Endothelial cell of umbilical vein (primary cell): ENCODE data around the gene PRDX1. TPM values are rescaled to one million over a fixed set of nuclear protein-coding genes. Genes with fewer than 3 reads are reported as not detected.

Source experiments
- BruUV-seq: library from RNA; stranded (reverse); fragments of 400-500 nt; replicated peaks from 2 replicates; lab custom pipeline; 2021; lab: Mats Ljungman, UMichigan
- CTCF ChIA-PET: fragments of 300-600, 350-600 bp; sonication (Branson Sonifier 250); formaldehyde crosslinking; loops from one replicate; lab custom pipeline; 2021; ENCODE audit warnings: antibody characterized with exemption, inconsistent platforms; lab: Charles Lee
- POLR2A ChIA-PET: fragments of 300-600, 350-600 bp; sonication (Branson Sonifier 250); formaldehyde crosslinking; loops from one replicate; lab custom pipeline; 2021; ENCODE audit warnings: antibody characterized with exemption, inconsistent platforms; lab: Charles Lee
- DNase-seq: peaks from one replicate; pipeline ENCODE4 v3.0.0-alpha.2; 2011; ENCODE audit warnings: low read depth, low spot score
- FAIRE-seq: peaks from 2 replicates; lab custom pipeline; 2011; peaks lifted over from hg19 to GRCh38; lab: Jason Lieb, UNC
- H2AFZ ChIP-seq: 2 replicates; pipeline ENCODE4 v1.6.0; 2012; ENCODE audit warnings: low read depth, low read length, control low read depth, inconsistent platforms
- H3K27ac ChIP-seq: 2 replicates; pipeline ENCODE4 v1.5.1; 2011; ENCODE audit warnings: low read depth, mild to moderate bottlenecking, control low read depth, low read length, moderate library complexity; ENCODE audit not compliant: insufficient read depth
- H3K27me3 ChIP-seq, 2 experiments: 2 replicates each; pipeline versions ENCODE4 v1.6.0 to v1.6.1; 2011; ENCODE audit warnings: low read length in 2 of 2, mixed read lengths in 1 of 2; ENCODE audit not compliant: control insufficient read depth in 2 of 2, insufficient read depth in 2 of 2
- H3K36me3 ChIP-seq, 2 experiments: 2 replicates in 1 of 2; 3 replicates in 1 of 2; pipeline ENCODE4 v1.5.1; 2011; ENCODE audit warnings: low read length in 2 of 2, mild to moderate bottlenecking in 1 of 2, moderate library complexity in 1 of 2; ENCODE audit not compliant: control insufficient read depth in 2 of 2, insufficient read depth in 2 of 2; ENCODE audit errors: extremely low read depth in 1 of 2
- H3K4me1 ChIP-seq: 3 replicates; pipeline ENCODE4 v1.5.1; 2011; ENCODE audit warnings: mild to moderate bottlenecking, low read length; ENCODE audit not compliant: control insufficient read depth, insufficient read depth; ENCODE audit errors: extremely low read depth
- H3K4me2 ChIP-seq: 2 replicates; pipeline ENCODE4 v1.6.1; 2011; ENCODE audit warnings: low read length, control low read depth, mixed read lengths; ENCODE audit not compliant: insufficient read depth
- H3K4me3 ChIP-seq, 3 experiments: fragments of 200-600 bp in 1 of 3; sonication (generic), shearing (Covaris generic) in 1 of 3; replicated peaks in 1 of 3; 2 replicates each; pipeline ENCODE4 v1.5.1; 2011 to 2016; ENCODE audit warnings: control low read depth in 3 of 3, low read length in 3 of 3, mild to moderate bottlenecking in 2 of 3, inconsistent platforms in 1 of 3, low read depth in 1 of 3, moderate library complexity in 1 of 3; ENCODE audit not compliant: insufficient read depth in 1 of 3
- H3K79me2 ChIP-seq: 2 replicates; pipeline ENCODE4 v1.6.0; 2012; ENCODE audit warnings: low read length, inconsistent platforms; ENCODE audit not compliant: control insufficient read depth, insufficient read depth
- H3K9ac ChIP-seq: replicated peaks from 2 replicates; pipeline ENCODE3; 2011; ENCODE audit warnings: low read length, control low read depth; ENCODE audit not compliant: insufficient read depth; ENCODE audit errors: extremely low read depth
- H3K9me1 ChIP-seq: replicated peaks from 3 replicates; pipeline ENCODE4 v1.6.0; 2011; ENCODE audit warnings: mild to moderate bottlenecking, low read length; ENCODE audit not compliant: control insufficient read depth, insufficient read depth; ENCODE audit errors: extremely low read depth
- H3K9me3 ChIP-seq: replicated peaks from 2 replicates; pipeline ENCODE4 v1.5.1; 2012; ENCODE audit warnings: low read length, inconsistent platforms; ENCODE audit not compliant: control insufficient read depth, insufficient read depth
- H4K20me1 ChIP-seq: replicated peaks from 2 replicates; pipeline ENCODE3; 2011; ENCODE audit warnings: mild to moderate bottlenecking, low read length; ENCODE audit not compliant: control insufficient read depth, insufficient read depth; ENCODE audit errors: extremely low read depth
- EZH2 ChIP-seq: IDR thresholded peaks from 2 replicates; pipeline ENCODE4 v1.6.1; 2012; ENCODE audit warnings: borderline replicate concordance, low read depth, mild to moderate bottlenecking, moderate library complexity, low read length, inconsistent platforms; ENCODE audit not compliant: severe bottlenecking
- FOS ChIP-seq: IDR thresholded peaks from 2 replicates; pipeline ENCODE4 v1.6.1; 2011; ENCODE audit warnings: mild to moderate bottlenecking, low read length, moderate library complexity, borderline replicate concordance; ENCODE audit not compliant: insufficient read depth
- GATA2 ChIP-seq: IDR thresholded peaks from 2 replicates; pipeline ENCODE4 v1.7.0; 2011; ENCODE audit warnings: low read depth, mild to moderate bottlenecking, moderate library complexity, mixed read lengths, low read length; ENCODE audit not compliant: insufficient read length, insufficient read depth
- JUN ChIP-seq: IDR thresholded peaks from 2 replicates; pipeline ENCODE4 v1.6.1; 2011; ENCODE audit warnings: borderline replicate concordance, low read depth; ENCODE audit not compliant: insufficient read length, insufficient read depth
- MYC ChIP-seq: IDR thresholded peaks from one replicate; pipeline ENCODE4 v1.6.1; 2011; ENCODE audit warnings: mild to moderate bottlenecking, low read depth, low read length
- POLR2A ChIP-seq: IDR thresholded peaks from 2 replicates; pipeline ENCODE4 v1.6.1; 2012; ENCODE audit warnings: low read depth, mild to moderate bottlenecking, control low read depth, low read length
- POLR2AphosphoS5 ChIP-seq: IDR thresholded peaks from 2 replicates; pipeline ENCODE4 v1.6.1; 2012; ENCODE audit warnings: low read depth, mild to moderate bottlenecking, control low read depth, low read length, moderate library complexity; ENCODE audit not compliant: insufficient read depth
- dilution Hi-C: fragments of 300-500 bp; cut with MboI; formaldehyde crosslinking; loops from one replicate; pipeline ENCODE4 v1.15.0; 2019; ENCODE audit warnings: low sequenced_read_pairs; ENCODE audit not compliant: extremely low pct_ligation_motif_present
- intact Hi-C: fragments of 100-400 bp; cut with micrococcal nuclease; formaldehyde crosslinking; loops from one replicate; pipeline ENCODE4 v1.10.0; 2022
- polyA plus RNA-seq, 4 experiments: library from polyadenylated mRNA; depleted of rRNA in 3 of 4; stranded (reverse) in 3 of 4; unstranded in 1 of 4; fragments of >200 nt; gene quantifications; 2 replicates each; pipeline versions ENCODE4 v1.2.1 to v1.2.3, GENCODE V29; 2011 to 2012; ENCODE audit warnings: missing spikeins in 1 of 4
- total RNA-seq: library from RNA; stranded (reverse); gene quantifications from 2 replicates; pipeline ENCODE4 v1.2.3, GENCODE V29; 2021
- TF ChIP-seq, protein P1 (sequence below): IDR thresholded peaks from 2 replicates; pipeline ENCODE4 v1.6.1; 2011; ENCODE audit not compliant: insufficient read depth, insufficient read length
- TF ChIP-seq, protein P2 (sequence below), 2 donors: IDR thresholded peaks; 1 replicate in 1 of 2; 2 replicates in 1 of 2; pipeline ENCODE4 v1.5.1; 2011; ENCODE audit warnings: low read length in 2 of 2, mild to moderate bottlenecking in 2 of 2, moderate library complexity in 2 of 2, control low read depth in 1 of 2, inconsistent platforms in 1 of 2, low read depth in 1 of 2; ENCODE audit not compliant: insufficient read depth in 1 of 2; ENCODE audit errors: extremely low read depth in 1 of 2

The PRDX1 gene
- total and polyA plus RNA-seq, 2 donors (not counting 3 experiments of a cell fraction or from before 2014, with no cell fraction given), result 622 to 685 TPM

DNA sequence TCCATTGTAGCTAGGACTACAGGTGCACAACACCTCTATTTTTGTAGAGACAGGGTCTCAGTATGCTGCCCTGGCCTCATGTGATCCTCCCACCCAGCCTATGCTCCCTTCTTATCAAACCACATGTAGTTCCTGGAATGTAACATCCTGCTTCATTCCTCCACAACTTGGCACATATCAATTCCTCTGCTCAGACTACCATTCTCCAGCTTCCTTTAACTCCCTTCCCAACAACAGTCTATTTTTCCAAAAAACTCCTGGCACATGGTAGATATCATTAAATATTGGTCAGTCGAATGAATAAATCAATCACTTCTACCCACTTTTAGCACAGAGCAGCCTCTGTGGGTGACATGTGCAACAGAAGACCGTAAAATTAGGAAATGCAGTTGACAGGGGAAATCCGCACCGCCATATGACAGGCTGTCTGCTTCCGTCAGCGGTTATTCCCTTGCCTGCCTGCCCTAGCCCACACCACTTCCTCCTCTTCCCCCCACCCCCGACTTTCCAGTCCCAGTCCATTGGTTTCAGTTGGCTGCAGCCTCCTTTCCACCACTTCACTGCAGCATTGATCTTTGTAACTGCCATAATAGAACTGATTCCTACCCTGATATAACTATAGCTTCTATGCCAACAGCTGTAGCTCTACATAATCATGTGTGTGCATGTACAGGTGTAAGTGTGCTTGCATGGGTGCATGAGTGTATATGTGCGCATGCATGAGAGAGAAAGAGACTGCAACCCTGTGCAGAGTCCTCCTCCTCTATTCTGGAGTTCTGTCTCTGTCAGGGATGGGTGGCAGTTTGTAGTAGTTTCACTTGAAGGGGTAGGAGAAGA is 22.1 kb upstream of the PRDX1 start:
- DNase-seq (peak; percentile 89), FAIRE-seq (peak; percentile 95)
- Histone ChIP-seq H3K9ac (no peak overlapping the region), H3K9me3 (no peaks in the 10 kb centered on the region), H2AFZ (peak overlapping the region; percentile 36), H3K36me3 (no peaks in the 10 kb centered on the region), H3K79me2 (no peaks in the 10 kb centered on the region), H3K4me3 (no peak overlapping the region), H3K27ac (peak overlapping the region; percentile 42), H3K9me1 (no peaks in the 10 kb centered on the region), H4K20me1 (no peaks in the 10 kb centered on the region), H3K27me3 (no peaks in the 10 kb centered on the region), H3K4me2 (peak overlapping the region; percentile 66), H3K4me1 (peaks cover 27% of the 10 kb centered on the region)
- CTCF ChIA-PET, result interaction anchor here (1.0 to 3.2 kb wide), 7 partner anchors 10 to 37 kb away, joined by 3 to 12 read pairs (median 4); partner anchors contain the start of gene PRDX1
- dilution Hi-C loops, result no loop called here
- intact Hi-C loops, result loop anchor here (1.0 kb wide), 1 partner anchor 22 kb away; the partner anchor contains the start of gene PRDX1
- BruUV-seq, result no TSS peak
- POLR2A ChIA-PET, result interaction anchor here (0.7 to 8.2 kb wide), 3 partner anchors 12 to 40 kb away, joined by 4 to 83 read pairs (median 5); partner anchors contain the start of genes NASP and PRDX1
- TF ChIP-seq, protein P1, sequence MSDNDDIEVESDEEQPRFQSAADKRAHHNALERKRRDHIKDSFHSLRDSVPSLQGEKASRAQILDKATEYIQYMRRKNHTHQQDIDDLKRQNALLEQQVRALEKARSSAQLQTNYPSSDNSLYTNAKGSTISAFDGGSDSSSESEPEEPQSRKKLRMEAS, result no peak
- TF ChIP-seq POLR2A (no peak), MYC (peak; percentile 83), GATA2 (no peak), EZH2 (no peak), FOS (peak; percentile 19), POLR2AphosphoS5 (peak; percentile 51), JUN (no peak)
- TF ChIP-seq, protein P2, sequence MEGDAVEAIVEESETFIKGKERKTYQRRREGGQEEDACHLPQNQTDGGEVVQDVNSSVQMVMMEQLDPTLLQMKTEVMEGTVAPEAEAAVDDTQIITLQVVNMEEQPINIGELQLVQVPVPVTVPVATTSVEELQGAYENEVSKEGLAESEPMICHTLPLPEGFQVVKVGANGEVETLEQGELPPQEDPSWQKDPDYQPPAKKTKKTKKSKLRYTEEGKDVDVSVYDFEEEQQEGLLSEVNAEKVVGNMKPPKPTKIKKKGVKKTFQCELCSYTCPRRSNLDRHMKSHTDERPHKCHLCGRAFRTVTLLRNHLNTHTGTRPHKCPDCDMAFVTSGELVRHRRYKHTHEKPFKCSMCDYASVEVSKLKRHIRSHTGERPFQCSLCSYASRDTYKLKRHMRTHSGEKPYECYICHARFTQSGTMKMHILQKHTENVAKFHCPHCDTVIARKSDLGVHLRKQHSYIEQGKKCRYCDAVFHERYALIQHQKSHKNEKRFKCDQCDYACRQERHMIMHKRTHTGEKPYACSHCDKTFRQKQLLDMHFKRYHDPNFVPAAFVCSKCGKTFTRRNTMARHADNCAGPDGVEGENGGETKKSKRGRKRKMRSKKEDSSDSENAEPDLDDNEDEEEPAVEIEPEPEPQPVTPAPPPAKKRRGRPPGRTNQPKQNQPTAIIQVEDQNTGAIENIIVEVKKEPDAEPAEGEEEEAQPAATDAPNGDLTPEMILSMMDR (IDR thresholded peaks at IDR 0.05; ENCODE audit: extremely low read depth in 1 of 2, insufficient read depth in 1 of 2, low read depth in 1 of 2, low read length in 2 of 2), result no peak
